Prostate gland (tissue), 2 donors: ENCODE measurements around the gene TMEM132E. TPM values are rescaled to one million over a fixed set of nuclear protein-coding genes. Genes with fewer than 3 reads are reported as not detected.

Experiments
- DNase-seq: peaks from one replicate; pipeline ENCODE4 v3.0.0-alpha.2; 2019; ENCODE audit warnings: low spot score
- H3K27ac ChIP-seq, 2 donors: fragments of 200-600 bp; sonication (generic); 2 replicates each; pipeline ENCODE4 v1.5.1; 2017 to 2019
- H3K27me3 ChIP-seq: fragments of 200-600 bp; sonication (generic); replicated peaks from 2 replicates; pipeline ENCODE4 v1.5.1; 2019; ENCODE audit not compliant: insufficient read depth
- H3K36me3 ChIP-seq, 2 donors: fragments of 200-600 bp; sonication (generic); 1 replicate in 1 of 2; 2 replicates in 1 of 2; pipeline versions ENCODE4 v1.5.1 to v1.8.1; 2017 to 2019
- H3K4me1 ChIP-seq: fragments of 200-600 bp; sonication (generic); replicated peaks from 2 replicates; pipeline ENCODE4 v1.5.1; 2019
- H3K4me3 ChIP-seq, 2 donors: fragments of 200-600 bp; sonication (generic); 2 replicates each; pipeline ENCODE4 v1.5.1; 2017 to 2019
- H3K9me3 ChIP-seq: fragments of 200-600 bp; sonication (generic); 2 replicates; pipeline ENCODE4 v1.5.1; 2017
- CTCF ChIP-seq, 4 experiments: fragments of 200-600 bp in 2 of 4; fragments of 450-650 bp in 2 of 4; sonication (generic) in 2 of 4; IDR thresholded peaks; 1 replicate in 3 of 4; 2 replicates in 1 of 4; pipeline ENCODE4 v1.5.1; 2016 to 2019; ENCODE audit warnings: antibody characterized with exemption in 4 of 4, mild to moderate bottlenecking in 2 of 4, moderate library complexity in 2 of 4
- POLR2A ChIP-seq: fragments of 450-650 bp; IDR thresholded peaks from one replicate; pipeline ENCODE4 v1.6.1; 2016; ENCODE audit warnings: antibody characterized with exemption, mild to moderate bottlenecking
- POLR2AphosphoS5 ChIP-seq: sonication (generic); formaldehyde crosslinking; IDR thresholded peaks from one replicate; pipeline ENCODE4 v1.6.1; 2017; ENCODE audit warnings: antibody characterized with exemption
- WGBS: methylation state at CpG from one replicate; pipeline ENCODE4 v1.1.5; 2018; 5-methylcytosine and 5-hydroxymethylcytosine counted together
- intact Hi-C: fragments of 100-400 bp; cut with DNase I; formaldehyde crosslinking; loops from one replicate; pipeline ENCODE4 v1.14.2; 2022
- total RNA-seq, 2 donors: library from RNA; depleted of rRNA; stranded (reverse); fragments of >200 nt; gene quantifications; one replicate each; pipeline ENCODE4 v1.1.0, GENCODE V29; 2016

TMEM132E gene
- total RNA-seq, 2 donors from 2014 or later: 1.0 TPM; not detected in 1

DNA sequence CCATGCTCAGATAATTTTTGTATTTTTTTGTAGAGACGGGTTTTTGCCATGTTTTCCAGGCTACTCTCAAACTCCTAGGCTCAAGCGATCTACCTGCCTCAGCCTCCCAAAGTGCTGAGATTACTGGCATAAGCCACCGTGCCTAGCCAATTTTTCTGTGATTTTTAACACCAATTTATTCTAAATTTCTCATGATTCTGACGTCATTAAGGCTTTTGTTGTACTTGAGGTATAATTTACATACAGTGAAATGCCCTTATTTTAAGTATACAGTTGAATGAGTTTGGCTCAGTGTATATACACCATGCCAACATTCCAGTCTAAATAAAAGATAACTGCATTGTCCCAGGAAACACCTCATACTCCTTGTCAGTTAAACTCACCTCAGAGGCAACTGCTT, 77.4 kb downstream of the TMEM132E start:
- H3K9me3 ChIP-seq: no peaks in the 10 kb centered on the region
- TF ChIP-seq POLR2AphosphoS5 (no peak), CTCF (IDR thresholded peaks at IDR 0.05) (no peak), POLR2A (no peak)
- H3K27ac ChIP-seq: no peak overlapping the region
- no peak for DNase-seq
- no peaks in the 10 kb centered on the region for H3K4me1 ChIP-seq
- H3K27me3 ChIP-seq: peaks cover 5% of the 10 kb centered on the region
- H3K36me3 ChIP-seq: no peaks in the 10 kb centered on the region
- 81% methylated on average over 4 of the region's 4 CpGs for WGBS
- no peak overlapping the region for H3K4me3 ChIP-seq
- intact Hi-C loops: no loop called here

GRCh38 chr17:34658811-34659560, 79.6 kb downstream of the TMEM132E start:
- no peak overlapping the region for H3K4me3 ChIP-seq
- no peaks in the 10 kb centered on the region for H3K36me3 ChIP-seq
- intact Hi-C loops: no loop called here
- no peak overlapping the region for H3K27ac ChIP-seq
- WGBS: 48% methylated on average over 10 of the region's 10 CpGs
- H3K9me3 ChIP-seq: no peaks in the 10 kb centered on the region
- no peak for DNase-seq
- TF ChIP-seq CTCF (IDR thresholded peaks at IDR 0.05): no peak
- H3K4me1 ChIP-seq: no peaks in the 10 kb centered on the region
- peaks cover 2% of the 10 kb centered on the region for H3K27me3 ChIP-seq

DNA sequence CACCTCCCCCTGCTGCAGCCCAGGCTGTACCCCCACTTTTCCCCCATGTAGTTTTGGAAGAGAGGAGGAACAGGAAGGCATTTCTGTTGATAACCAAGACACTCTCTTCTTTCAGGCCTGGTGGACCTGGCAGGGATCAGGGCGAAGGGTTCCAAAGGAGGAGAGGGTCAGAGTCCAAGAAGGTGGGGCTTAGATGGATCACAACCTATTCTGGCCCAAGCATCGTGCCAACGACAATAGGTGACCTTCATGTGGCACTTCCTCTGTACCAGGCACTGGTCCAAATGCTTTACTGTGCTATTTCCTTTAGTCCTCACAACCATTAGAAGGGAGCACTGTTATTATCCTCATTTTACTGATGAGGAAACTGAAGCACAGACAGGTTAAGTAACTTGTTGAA, 84.3 kb downstream of the TMEM132E start:
- TF ChIP-seq POLR2A (no peak), POLR2AphosphoS5 (no peak), CTCF (IDR thresholded peaks at IDR 0.05) (no peak)
- Histone ChIP-seq H3K4me1 (no peaks in the 10 kb centered on the region), H3K27me3 (peaks cover 2% of the 10 kb centered on the region), H3K36me3 (no peaks in the 10 kb centered on the region), H3K27ac (no peak overlapping the region), H3K4me3 (no peak overlapping the region), H3K9me3 (no peaks in the 10 kb centered on the region)
- DNase-seq: no peak
- 49% methylated on average over 3 of the region's 3 CpGs for WGBS
- intact Hi-C loops: no loop called here

DNA sequence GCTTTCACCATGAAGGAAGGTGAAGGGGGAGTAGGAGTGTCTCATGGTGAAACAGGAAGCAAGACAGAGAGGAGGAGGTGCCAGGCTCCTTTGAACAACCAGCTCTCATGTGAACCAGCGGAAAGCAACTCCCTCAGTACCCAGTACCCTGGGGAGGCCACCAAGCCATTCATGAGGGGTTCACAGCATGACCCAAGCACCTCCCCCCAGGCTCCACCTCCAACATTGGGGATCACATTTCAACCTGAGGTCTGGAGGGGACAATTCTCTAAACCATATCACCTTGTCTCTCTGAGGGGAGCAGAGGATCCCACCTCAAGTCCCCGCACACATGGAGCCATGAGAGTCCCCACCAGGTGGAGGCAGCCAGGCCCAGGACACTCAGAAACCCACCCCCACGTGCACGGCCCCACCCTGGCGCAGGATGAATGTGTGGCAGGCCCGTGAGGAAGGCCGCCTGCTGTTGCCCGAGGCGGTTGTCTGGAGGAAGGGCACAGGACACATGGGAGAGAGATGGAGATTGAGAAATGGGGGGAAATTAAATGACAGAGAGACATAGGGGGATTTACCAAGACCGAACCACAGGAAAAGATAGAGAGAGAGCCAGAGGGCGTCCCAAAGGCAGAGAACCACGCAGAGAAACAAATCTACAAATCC, 85.9 kb downstream of the TMEM132E start:
- intact Hi-C loops: no loop called here

More for the DNA sequence above, 85.9 kb downstream of the TMEM132E start:
- Histone ChIP-seq H3K4me3 (no peak overlapping the region), H3K36me3 (no peaks in the 10 kb centered on the region), H3K9me3 (no peaks in the 10 kb centered on the region), H3K27me3 (no peaks in the 10 kb centered on the region), H3K4me1 (no peaks in the 10 kb centered on the region), H3K27ac (no peak overlapping the region)
- TF ChIP-seq POLR2AphosphoS5 (no peak), CTCF (IDR thresholded peaks at IDR 0.05) (no peak), POLR2A (no peak)
- 49% methylated on average over 12 of the region's 12 CpGs for WGBS
- no peak for DNase-seq
